HG03558 (cell line): ENCODE measurements around the gene ADCY3.
"Not testable (repeated sequence)": the region's sequence is repeated elsewhere in the genome, so short reads cannot be mapped to it uniquely, and the experiment has no call there.

ENCODE experiments used
- ATAC-seq: cut with Tn5 transposase; IDR thresholded peaks from one replicate; pipeline ENCODE4 v1.9.1; 2021; ENCODE audit warnings: moderate number of reproducible peaks; ENCODE audit not compliant: unreplicated experiment; ENCODE audit errors: extremely low read depth

The ADCY3 gene

DNA sequence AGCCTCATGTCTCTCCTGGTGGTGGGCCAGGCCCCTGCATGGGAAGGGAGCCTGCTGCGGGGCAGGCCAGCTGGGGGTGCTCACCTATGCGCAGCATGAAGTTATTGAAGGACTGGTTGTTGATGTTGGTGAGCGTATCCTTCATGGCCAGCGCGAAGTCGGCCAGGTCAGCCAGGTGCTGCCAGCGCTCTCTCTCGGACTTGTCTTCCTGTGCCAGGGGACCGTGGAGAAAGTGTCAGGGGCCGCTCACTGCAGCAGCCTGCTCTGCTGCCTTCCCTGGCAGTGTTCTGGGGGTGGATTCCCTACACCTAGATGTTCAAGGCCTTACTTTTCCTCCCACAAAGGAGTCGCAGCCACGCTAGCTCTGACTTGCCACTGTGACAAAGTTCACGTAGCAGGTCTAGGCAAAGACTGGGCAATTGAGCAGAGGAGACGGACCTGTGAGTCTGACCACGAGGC, 98.6 kb downstream of the ADCY3 start:
- ATAC-seq = no peak

DNA sequence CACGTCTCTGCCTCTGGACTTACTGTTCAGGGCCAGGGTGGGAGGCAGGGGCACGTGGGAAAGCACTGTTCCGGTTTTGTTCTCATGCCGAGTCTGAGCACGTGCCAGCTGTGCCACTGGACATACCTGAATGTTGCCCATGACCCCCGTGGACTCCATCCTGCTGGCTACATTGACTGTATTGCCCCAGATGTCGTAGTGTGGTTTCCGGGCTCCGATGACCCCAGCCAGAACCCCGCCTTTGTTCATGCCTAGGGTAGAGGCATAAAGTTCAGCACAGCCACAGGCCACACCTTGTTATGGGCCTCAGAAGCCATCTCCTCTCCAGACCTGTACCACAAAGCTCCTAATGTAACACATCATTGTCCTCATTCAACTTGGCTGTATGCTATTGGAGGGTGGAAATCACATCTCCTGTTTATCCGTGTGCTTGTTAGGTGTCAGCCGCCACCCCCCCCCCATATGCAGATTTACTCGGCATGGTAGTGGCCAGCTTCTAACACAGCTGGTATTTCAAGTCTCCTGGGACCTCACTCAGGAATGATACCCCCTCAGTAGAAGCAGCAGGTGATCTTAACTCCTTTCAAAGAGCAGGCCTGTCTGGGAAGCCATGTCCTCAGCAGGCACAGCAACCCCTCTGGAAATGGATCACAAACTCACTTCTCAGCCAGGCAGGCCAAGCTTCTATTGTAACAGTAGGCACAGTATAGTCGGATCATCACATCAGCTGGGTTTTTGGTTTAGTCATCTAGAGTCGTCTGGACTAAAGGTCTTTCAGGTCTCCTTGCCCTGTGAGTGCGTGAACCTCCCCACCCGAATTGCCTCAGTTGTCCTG, 99.2 kb downstream of the ADCY3 start:
- ATAC-seq = no peak

DNA sequence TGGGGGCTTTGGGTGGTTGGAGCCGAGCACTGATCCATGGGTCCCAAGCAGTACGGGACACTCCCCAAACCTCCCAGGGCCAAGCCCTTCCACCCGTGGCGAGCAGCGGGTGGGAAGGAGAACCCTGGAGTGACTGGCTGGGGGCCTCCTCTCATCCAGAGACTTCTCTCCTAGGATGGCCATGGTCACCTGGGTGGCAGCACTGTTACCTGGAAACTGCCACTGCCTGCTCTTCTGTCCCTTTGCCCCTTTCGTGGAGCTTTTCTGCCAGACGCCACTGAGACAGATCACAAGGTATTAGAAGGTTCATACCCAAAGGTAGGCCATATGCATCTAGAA, 99.9 kb downstream of the ADCY3 start:
- ATAC-seq = no peak

DNA sequence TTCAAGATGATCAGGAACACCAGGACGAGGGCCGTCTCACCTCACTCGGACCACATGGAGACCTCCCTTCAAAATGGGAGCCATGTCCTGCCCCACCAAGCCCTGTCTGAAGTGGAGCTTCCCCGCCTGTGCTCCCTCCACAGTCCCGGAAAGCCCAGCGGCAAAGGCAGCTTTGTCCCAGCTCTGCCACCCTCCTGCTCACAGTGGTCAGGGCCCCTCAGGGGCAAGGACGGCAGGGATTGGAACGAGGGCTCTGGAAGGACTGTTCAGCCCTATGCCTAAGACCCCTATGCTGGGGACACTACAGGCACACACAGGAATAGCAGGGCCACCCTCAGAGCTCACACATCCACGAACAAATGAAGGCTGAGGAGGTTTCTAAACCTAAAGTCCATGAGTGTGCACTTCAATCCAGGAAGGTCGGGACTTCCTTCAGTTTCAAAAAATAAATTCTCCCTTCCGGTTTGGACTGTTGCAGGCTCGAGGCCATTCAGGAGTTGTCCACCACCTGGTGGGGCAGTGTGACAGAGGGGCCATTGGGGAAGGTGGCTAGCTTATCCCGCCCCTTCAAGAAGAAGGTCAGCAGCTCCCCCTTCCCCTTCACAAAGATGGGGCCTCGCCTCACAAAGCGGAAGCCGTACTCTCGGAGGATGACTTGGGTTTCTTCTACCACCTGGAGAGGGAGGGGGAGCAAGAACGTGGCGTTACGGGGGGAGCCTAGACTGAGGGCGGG, 100.4 kb downstream of the ADCY3 start:
- ATAC-seq = no peak

DNA sequence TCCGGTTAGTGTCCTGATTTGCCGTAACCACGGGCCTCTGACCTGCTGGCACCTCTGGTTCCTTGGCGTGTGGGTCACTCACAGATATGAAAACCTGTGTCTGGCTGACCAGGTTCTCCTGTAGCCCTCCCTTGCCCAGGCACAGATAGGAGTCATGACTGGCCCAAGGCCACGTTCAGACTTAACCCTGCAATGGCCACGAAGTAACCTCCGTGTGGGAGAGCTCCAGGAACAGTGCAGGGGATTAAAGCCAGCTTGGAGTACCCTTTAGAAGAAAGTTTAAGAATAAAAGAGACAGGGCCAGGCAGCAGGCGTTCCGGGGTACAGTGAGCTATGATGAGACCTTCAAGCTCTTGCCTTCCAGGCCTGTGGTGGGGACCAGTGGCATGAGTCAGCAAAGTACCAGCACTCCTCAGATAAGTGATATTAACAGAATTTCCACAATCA, 101.3 kb downstream of the ADCY3 start:
- no peak for ATAC-seq

DNA sequence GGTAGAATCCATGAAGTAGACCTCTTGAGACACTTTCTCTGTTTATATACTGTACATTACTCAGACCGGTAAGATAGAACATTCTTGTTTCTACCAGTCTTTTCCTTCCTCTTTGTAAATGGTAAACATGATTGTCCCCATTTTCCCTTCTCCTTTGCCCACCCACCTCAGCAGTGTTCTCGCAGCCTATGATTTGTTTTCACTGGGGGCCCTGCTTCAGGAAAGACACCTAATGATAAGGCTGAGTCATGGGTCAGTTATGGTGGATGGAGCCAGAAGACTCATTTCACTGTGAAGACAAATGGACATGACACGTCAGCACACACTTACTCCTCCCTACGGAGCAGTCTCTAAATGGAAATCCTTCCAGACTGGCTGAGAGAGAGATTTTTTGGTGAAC, 103.2 kb downstream of the ADCY3 start:
- ATAC-seq = no peak

DNA sequence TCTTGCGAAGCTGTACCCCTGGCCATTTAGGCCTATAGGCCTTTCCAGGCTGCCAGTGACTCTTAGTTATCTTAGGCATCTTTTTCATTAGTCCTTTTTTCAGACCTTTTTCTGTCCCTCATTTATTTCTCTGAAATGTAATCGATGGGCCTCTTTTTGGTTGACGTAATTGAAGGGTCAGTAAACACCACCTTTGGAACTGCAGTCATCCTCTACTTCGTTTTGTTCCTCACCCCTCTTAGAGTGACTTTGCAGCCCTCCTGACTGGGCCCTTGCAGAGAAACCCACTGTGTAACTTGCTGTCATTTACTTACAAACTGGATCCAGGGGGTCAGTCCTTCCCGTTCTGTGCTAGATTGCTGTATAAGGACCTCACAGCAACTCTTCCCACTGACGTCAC, 103.6 kb downstream of the ADCY3 start:
- ATAC-seq = no peak

DNA sequence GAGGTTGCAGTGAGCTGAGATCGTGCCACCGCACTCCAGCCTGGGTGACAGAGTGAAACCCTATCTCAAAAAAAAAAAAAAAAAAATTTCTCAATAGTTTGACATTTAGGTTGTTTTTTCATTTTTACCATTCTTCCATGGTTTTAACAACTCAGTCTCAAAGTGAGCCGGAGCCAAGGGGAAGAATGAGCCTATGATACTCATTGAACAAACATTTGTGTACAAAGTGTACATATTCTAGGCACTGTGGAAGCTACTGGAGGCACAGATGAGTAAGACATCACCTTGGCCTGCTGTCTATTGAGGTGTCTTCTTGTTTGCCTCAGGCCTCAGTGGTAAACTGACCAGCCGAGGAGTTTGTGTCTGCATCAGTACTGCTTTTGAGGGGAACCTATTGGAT, 104.9 kb downstream of the ADCY3 start:
- ATAC-seq = no peak

DNA sequence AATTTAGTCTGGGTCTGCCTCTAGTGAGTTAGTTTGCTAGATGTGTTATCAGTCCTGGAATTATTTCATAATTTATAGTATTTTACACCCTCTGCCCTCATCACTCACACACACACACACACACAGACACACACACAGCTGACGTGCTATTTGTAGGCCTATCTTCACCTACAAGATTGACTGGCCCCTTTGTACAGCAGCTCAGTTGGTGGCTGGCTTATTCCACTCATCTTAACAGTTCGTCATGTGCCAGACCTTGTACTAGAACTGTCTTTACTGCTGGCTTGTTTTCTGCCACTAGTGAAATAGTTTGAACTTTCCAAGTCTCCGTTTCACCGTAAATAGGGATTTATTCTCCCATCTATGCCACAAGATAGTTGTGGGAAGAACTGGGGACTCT, 105.5 kb downstream of the ADCY3 start:
- no peak for ATAC-seq

DNA sequence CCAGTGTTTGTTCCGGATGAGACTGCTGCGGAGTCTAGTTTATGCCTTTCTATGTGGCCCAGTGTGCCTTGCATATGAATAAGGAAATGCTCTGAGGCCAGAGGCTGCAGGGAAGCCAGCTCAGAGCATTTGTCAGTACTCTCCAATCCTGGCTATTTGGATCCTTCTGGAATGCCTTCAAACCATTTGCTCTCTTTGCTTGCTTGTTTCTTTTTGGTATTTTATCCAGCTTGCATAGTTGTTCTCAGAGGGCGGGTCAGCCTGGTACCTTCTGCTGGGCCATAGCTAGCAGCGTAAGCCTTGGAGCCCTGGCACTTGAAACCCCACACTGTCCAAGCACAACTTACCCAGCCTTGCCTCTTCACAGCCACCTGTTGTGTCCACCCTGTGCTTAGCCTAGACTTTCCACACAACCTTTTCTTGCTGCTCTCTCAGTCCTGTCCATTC, 106.3 kb downstream of the ADCY3 start:
- no peak for ATAC-seq

DNA sequence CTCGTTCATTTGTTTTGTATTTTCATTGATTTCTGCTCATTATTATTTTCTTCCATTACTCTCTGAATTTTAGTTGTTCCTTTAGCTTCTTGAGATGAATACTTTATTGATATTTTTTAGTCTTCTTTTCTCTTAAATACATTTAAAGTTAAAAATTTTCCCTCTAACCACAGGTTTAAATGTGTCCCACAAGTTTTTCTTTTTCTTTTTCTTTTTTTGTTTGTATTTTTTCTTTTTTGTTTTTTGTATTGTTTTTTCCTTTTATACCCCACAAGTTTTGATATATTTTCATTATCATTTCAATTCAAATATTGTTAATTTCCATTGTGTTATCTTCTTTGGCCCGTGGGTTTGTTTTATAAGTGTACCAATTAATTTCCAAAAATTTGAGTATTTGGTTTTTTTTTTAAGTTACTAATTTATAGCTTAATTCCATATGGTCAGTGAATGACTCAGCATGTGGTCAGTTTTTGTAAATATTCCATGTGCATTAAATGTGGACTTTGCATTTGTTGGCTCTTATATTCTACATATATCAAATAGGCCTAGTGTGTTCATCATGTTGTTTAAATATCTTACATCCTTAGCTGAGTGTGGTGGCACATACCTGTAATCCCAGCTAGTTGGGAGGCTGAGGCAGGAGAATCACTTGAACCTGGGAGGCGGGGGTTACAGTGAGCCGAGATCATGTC, 110.6 kb downstream of the ADCY3 start:
- ATAC-seq = no peak

DNA sequence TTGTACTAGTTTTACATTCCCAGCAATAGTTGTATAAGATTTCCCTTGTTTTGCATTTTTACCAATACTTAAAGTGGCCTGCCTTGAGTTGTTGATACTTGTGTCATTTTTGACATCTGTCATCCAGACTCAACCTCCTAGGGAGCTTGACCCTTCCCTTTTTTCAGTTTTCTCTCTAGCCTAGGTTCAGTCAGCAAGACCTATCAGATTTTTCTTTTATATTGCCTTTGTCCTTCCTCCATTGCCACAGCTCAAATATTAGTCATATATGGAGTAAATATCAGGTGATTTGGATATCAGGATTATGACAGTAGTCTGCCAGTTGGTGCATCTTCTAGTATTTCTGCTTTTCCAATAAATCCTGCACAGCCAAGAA, 113.4 kb downstream of the ADCY3 start:
- no peak for ATAC-seq

DNA sequence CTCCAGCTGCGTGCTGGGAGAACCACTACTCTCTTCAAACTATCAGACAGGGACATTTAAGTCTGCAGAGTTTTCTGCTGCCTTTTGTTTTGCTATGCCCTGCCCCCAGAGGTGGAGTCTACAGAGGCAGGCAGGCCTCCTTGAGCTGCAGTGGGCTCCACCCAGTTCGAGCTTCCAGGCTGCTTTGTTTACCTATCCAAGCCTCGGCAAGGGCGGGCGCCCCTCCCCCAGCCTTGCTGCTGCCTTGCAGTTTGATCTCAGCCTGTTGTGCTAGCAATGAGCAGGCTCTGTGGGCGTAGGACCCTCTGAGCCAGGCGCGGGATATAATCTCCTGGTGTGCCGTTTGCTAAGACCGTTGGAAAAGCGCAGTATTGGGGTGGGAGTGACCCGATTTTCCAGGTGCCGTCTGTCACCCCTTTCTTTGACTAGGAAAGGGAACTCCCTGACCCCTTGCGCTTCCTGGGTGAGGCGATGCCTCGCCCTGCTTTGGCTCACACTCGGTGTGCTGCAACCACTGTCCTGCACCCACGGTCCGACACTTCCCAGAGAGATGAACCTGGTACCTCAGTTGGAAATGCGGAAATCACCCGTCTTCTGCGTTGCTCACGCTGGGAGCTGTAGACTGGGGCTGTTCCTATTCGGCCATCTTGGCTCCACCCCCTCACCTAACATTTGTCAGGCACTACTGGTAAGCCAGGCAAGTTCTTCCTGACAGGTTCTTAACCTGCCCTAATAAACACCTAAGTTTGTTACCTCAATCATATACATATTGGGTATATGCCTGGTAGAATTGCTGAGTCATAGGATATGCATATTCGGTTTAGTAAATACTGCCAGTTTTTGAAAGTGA, 114.0 kb downstream of the ADCY3 start:
- not testable (repeated sequence) for ATAC-seq

DNA sequence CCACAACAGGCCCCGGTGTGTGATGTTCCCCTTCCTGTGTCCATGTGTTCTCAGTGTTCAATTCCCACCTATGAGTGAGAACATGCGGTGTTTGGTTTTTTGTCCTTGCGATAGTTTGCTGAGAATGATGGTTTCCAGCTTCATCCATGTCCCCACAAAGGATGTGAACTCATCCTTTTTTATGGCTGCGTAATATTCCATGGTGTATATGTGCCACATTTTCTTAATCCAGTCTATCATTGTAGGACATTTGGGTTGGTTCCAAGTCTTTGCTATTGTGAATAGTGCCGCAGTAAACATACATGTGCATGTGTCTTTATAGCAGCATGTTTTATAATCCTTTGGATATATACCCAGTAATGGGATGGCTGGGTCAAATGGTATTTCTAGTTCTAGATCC, 119.5 kb downstream of the ADCY3 start:
- ATAC-seq = not testable (repeated sequence)

DNA sequence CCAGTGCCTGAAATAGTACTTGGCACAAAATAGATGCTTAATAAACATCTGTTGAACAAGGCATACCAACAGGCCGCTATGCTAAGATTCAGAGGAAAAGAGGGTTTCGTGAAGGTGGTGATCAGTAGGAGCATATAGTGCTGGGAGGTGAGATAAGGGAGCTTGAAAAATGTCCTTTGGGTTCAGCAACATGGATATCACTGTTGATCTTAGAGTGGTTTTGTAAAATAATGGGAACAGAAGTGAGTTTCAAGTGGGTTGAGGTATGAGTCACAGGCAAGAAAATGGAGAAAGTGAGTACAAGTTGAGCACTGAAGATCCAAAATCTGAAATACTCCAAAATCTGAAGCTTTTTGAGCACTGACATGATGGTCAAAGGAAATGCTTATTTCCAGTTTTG, 122.4 kb downstream of the ADCY3 start:
- no peak for ATAC-seq

DNA sequence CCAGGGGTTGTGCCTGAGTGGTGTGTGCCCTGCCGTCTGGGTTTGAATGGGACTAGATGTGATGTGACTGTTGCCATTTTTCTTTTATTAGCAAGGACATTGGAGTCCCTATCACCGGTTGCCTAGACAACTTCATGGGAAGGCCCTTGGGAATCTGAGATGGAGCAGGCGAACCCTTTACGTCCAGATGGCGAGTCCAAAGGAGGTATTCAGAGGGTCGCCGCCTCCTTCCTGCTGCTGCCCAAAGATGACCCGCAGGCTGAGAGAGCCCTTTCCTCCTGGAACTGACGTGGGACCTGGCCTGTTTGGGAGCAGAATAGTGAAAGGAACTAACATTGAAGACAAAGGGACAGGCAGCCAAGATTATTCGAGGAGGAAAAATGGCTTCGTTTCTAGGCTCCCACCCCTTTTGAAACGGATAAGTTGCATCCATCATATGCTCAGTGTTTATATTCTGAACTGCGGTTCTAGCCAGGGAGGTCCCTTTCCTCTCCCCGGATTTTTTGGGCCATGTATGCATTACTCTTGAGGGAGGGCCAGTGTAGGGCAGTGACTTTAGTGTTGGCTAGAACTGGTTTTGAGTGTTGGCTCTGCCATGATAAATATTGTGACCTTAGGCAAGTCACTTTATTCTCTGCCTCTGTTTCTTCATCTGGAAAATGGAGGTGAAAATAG, 126.1 kb downstream of the ADCY3 start:
- no peak for ATAC-seq

DNA sequence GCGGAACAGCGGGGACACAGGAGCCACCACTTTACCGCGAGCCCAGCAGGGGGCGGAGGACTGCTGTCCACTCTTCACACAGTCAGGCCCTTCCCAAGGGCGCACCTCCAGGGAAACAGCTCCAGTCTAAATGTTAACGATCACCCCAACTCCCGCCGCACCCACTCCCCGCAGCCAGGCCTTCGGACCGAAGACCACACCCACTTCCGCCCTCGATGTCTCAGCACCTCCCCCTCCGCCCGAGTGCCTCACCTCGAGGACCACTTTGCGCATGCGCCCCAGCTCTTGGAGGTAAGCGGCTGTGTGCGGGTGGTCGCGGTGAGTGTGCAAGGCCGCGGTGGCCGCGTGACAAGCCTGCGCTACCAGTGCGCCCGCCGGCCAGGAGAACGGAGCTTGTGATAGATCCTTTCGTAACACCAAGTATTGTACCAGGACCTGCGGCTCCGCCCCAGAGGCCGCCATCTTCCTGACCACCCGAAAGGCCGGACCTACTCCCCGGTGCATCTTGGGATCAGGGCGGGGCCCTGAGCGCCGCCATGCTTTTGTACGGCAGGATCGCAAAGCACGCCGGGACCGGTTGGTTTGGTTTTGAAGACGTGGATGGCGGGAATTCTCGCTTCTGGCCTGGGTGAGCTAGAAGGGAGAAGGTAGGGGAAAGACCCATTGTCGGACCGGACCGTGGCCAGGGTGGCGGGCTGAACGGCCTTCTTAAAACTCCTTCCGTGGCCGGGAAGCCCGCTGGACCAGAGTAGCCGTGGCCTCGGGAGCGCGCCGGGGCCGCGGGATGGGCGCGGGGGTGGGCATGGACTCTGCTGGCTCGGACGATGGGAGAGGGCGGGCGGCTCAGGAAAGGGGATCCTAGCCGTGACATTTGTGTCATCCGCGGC, 126.9 kb downstream of the ADCY3 start, which contains the start of the genes CENPO and PTRHD1:
TSS of gene CENPO (plus strand) at position 552 of the 887 bp plus-strand sequence. CDS start 495 bp downstream, outside the sequence.
TSS of gene PTRHD1 (minus strand) at position 518 of the 887 bp plus-strand sequence. CDS start at position 504, 14 bp downstream.
- peak; percentile 80 for ATAC-seq

DNA sequence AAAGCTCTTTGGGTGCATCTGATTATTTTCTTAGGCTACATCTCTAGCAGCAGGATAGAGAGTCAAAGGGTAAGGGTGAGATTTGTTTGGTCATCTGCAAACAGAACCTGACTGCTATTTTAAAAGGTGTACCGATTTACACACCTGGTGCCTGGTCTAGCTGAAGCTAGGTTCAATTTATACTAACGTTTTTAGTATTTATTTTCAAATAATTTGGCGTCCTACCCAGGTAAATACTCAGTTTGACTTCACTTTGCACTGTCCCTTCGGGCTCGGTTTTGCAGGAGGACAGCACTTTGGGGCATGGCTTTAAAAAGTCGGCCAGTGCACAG, 127.5 kb downstream of the ADCY3 start:
- ATAC-seq = no peak
